C1 segment of cervical spinal cord (tissue), 14 donors: ENCODE data around the gene CSTB.

Experiments
- DNase-seq, 14 donors: peaks; one replicate each; lab custom pipeline; 2025; lab: John Stamatoyannopoulos, UW

CSTB gene

DNA sequence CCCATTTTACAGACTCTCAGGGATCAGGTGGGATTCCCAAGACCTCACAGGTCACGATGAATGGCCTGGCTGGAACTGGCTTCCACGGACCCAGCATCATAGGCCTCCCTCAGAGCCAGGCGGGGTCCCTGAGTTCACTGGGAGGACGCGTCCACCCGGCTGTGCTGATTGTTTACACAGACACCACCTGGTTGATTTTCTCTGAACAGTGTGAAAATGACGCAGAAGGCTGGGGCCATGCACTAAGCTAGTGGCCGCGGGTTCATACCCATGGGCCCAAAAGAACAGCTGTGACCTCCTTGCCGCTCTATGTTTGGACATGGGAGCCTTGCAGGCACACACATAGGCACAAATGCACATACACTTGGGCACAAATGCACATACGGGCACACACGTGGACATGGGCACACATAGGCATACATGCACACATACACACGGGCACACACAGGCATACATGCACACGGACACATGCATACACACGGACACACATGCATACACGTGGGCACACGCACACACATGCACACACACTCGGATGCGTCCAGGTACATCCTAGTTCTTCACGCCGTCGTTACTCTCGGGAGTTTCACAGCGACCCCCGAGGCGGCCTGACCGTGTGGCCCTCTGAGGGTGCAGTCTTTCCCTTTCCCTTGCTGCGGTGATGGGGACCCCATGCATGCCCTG lies 23.2 kb downstream of the CSTB start:
- no peak for DNase-seq

DNA sequence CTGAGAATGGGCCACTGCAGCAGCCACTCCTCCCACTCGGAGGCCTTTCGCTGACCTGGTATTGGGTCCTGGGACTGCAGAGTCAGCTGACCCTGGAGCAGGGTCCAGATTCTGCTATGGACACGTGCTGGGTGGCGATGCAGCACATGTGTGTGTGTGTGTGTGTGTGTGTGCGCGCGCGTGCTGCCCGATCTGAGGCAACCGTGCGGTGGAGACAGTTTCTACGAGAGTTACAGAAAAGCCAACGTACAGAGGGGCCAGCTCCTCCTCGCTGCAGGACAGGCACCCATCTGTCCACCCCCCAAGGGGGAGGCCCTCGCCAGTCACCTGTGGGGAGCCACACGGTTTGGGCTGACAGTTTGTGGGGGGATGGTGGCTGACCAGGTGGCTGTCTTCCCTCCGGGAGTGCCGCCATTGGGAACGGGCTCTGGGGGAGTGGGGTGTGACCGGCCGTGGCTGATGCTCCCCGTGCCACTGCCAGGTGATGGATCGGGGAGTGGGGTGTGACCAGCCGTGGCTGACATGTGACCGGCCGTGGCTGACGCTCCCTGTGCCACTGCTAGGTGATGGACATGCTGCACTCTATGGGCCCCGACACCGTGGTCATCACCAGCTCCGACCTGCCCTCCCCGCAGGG lies 24.0 kb downstream of the CSTB start:
- DNase-seq, result no peak

- no peak for DNase-seq
Observed at GRCh38 chr21:43750339-43751033, 25.6 kb downstream of the CSTB start.

- DNase-seq, result no peak
Observed at GRCh38 chr21:43749651-43750262, 26.4 kb downstream of the CSTB start.

GRCh38 chr21:43748622-43749021 lies 27.5 kb downstream of the CSTB start:
- no peak for DNase-seq

DNA sequence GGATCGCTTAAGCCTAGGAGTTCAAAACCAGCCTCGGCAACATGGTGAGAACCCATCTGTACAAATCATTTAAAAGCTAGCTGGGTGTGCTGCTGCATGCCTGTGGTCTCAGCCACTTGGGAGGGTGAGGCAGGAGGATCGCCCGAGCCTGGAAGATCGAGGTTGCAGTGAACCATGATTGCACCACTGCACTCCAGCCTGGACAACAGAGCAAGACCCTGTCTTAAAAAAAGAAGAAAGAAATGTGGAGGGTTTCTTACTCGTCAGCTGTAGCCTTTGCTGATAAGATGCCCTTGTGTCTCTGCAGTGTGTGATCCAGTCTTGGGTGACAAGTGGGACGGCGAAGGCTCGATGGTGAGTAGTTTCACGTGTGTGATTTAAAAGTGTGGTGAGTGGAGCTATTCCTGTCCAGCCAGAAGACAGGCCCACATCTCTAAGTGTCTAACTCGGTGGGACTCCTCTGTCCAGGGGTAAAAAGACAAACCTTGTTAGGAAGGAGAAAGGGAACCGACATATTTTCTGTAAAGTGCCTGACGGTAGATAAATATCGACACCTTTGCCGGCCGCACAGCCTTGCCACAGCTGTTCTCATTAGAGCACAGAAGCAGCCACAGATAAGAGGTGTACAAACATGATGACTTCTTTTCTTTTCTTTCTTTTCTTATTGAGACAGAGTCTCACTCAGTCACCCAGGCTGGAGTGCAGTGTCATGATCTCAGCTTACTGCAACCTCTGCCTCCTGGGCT lies 30.2 kb downstream of the CSTB start:
- no peak for DNase-seq

GRCh38 chr21:43744725-43745124 lies 31.4 kb downstream of the CSTB start:
- no peak for DNase-seq

DNA sequence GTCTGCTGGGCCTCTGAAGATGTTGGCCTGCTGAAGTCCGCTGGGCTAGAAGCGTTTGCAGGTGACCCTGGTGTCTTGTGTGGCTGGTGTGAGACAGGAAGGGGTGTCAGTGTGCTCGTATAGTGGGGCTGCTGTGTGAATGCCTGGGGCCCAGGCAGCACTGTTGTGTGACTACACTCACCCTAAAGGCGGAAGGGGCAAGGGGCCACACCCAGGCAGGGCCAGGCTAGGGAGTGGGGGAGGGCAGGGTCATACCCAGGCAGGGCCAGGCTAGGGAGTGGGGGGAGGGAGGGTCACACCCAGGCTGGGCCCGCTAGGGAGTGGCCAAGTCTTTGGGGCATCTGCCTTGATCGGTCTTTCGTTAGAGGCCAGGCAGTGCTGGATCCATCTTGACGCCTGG lies 32.2 kb downstream of the CSTB start:
- no peak for DNase-seq

DNA sequence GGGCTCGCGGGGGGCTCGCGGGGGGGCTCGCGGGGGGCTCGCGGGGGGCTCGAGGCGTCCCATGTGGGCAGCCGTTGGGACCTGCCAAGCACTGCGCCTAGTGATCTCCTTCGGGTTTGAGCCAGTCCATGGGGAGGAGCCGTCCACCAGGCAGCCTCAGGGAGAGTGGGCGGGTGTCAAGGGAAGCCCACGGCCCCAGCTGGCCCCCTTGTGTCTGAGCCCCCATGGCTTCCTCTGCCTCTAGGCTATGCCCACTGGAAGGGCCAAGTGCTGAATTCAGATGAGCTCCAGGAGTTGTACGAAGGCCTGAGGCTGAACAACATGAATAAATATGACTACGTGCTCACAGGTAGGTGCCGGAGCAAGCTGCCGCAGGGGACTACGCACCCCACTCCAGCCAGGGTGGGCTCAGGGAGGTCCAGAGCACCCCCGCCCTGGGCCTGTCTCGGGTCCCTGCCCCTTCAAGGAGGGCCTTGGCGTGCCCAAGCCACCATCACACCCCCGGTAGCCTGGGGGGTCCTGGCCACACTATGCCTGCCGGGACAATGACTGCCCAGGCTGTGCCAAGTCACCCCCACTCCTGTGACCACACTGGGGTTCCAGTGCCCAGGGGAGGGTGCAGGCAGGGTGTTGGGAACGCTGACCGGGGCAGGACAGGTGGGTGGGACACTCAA lies 34.5 kb downstream of the CSTB start:
- DNase-seq, result no peak

DNA sequence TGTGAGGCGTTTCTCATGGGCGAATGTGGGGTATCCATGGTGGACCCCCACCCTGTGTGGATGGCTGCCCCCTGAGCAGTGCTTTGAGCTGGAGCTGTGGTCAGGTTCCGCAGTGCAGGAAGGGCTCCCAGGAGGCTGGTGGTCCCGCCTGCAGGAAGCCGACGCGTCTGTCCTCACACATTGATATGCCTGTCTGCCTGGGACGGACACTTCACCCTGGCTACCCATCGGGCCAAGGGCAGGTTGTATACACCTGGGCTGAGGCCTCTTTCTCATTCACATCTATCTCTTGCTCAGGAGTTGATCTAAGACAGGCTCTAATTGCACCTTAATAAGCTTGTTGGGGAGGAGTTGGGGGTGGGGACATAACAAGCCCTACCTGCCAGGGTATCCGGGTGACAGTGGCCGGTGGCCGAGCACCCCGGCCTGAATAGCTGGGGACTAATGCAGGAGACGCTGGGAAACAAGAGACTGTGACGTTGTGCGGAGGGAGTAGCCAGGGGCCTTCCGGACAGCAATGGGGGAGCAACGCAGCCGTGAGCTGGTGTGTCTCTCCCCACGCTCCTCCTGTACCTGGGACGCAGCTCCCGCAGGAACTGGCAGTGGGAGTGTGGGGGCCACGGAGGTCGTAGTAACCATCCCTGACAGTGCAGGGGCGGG lies 35.5 kb downstream of the CSTB start:
- peak in 9 of 14 donors; percentile 10 to 88 (median 59) for DNase-seq

GRCh38 chr21:43739621-43740435 lies 36.3 kb downstream of the CSTB start:
- peak in 1 of 14 donors; percentile 74 for DNase-seq

GRCh38 chr21:43737158-43737950 lies 38.8 kb downstream of the CSTB start:
- no peak for DNase-seq

GRCh38 chr21:43736224-43736883 lies 39.8 kb downstream of the CSTB start:
- DNase-seq, result no peak

DNA sequence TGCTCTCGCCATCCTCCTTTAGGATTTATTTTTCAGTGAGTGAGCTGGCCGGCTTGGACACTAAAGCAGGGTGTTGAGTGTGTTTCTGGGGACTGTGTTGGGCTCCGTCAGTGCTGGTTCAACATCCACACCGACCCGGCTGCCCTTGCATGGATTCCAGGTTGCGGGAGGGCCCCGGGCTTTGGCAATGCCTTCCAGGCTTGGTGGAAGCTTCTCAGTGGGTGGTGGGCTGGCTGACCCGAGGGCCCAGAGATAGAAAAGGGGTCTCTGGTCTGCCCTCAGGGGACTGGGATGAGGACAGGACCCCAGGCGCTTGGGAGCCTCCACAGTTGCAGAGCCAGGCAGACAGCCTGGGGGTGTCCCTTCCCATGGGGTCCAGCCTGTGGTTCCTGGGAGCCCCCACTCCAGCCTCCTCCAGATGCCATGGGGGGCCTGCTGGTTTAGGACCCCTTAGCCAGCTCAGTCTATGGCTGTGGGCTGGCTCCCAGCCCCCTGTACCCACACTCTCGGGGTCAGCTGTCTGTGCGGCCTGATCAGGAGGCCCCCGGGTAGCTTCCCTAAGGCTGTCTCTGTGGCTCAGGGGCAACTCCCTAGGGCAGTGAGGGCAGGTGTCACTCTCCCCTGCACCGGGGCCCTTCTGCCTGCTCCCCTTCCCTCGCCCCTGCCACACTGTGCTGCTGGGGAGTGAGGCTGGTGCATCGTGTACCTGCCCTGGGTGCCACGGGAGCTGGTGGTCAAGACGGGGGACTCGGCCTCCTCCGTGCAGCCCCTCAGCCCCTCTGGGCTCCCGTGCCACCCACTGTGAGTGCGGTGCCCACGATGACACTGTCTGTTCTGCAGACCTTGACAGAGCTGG lies 40.6 kb downstream of the CSTB start:
- DNase-seq, result no peak

GRCh38 chr21:43734928-43735229 lies 41.2 kb downstream of the CSTB start:
- peak in 4 of 14 donors; percentile 23 to 70 (median 40) for DNase-seq

GRCh38 chr21:43734131-43734927 lies 41.8 kb downstream of the CSTB start:
- DNase-seq, result no peak
